ENCODE data around the gene GDF2.
A peak's percentile ranks its signal among the peaks of the same experiment; 100 is the strongest.

GDF2 gene

GRCh38 chr10:47354165-47354564 is 31.9 kb downstream of the GDF2 start:
- DNase-seq (ENCODE audit: low spot score), result no peak

- no peak for DNase-seq (ENCODE audit: low spot score)
These were observed 32.6 kb downstream of the GDF2 start for GRCh38 chr10:47354900-47355299.

GRCh38 chr10:47356708-47357107 is 34.5 kb downstream of the GDF2 start:
- DNase-seq (ENCODE audit: low spot score), result no peak

GRCh38 chr10:47357131-47357582 is 34.9 kb downstream of the GDF2 start:
- DNase-seq (ENCODE audit: low spot score), result no peak

GRCh38 chr10:47357911-47358310 is 35.7 kb downstream of the GDF2 start:
- DNase-seq (ENCODE audit: low spot score), result no peak

GRCh38 chr10:47358457-47358856 is 36.2 kb downstream of the GDF2 start:
- DNase-seq (ENCODE audit: low spot score), result no peak

GRCh38 chr10:47359101-47359500 is 36.8 kb downstream of the GDF2 start:
- DNase-seq (ENCODE audit: low spot score), result no peak

GRCh38 chr10:47359626-47360418 is 37.6 kb downstream of the GDF2 start:
- DNase-seq (ENCODE audit: low spot score), result no peak

GRCh38 chr10:47360419-47361040 is 38.3 kb downstream of the GDF2 start:
- DNase-seq (ENCODE audit: low spot score), result no peak

- DNase-seq (ENCODE audit: low spot score), result no peak
These were observed 39.0 kb downstream of the GDF2 start for GRCh38 chr10:47361293-47361692.

- DNase-seq (ENCODE audit: low spot score), result no peak
These were observed 39.9 kb downstream of the GDF2 start for GRCh38 chr10:47362199-47362598.

- no peak for DNase-seq (ENCODE audit: low spot score)
These were observed 41.5 kb downstream of the GDF2 start for GRCh38 chr10:47363781-47364180.

GRCh38 chr10:47364366-47364765 is 42.1 kb downstream of the GDF2 start:
- peak; percentile 66 for DNase-seq (ENCODE audit: low spot score)

- DNase-seq (ENCODE audit: low spot score), result no peak
These were observed 42.7 kb downstream of the GDF2 start for GRCh38 chr10:47364911-47365310.

- no peak for DNase-seq (ENCODE audit: low spot score)
These were observed 43.4 kb downstream of the GDF2 start for GRCh38 chr10:47365431-47366180.

GRCh38 chr10:47366181-47366631 is 44.0 kb downstream of the GDF2 start:
- no peak for DNase-seq (ENCODE audit: low spot score)

- DNase-seq (ENCODE audit: low spot score), result no peak
These were observed 44.6 kb downstream of the GDF2 start for GRCh38 chr10:47366731-47367460.

- no peak for DNase-seq (ENCODE audit: low spot score)
These were observed 45.4 kb downstream of the GDF2 start for GRCh38 chr10:47367646-47368045.

GRCh38 chr10:47368431-47369180 is 46.4 kb downstream of the GDF2 start:
- no peak for DNase-seq (ENCODE audit: low spot score)

- DNase-seq (ENCODE audit: low spot score), result no peak
These were observed 47.1 kb downstream of the GDF2 start for GRCh38 chr10:47369251-47369894.
